HG02885 (cell line): ENCODE data around the gene SLC6A13.
A peak's percentile ranks its signal among the peaks of the same experiment; 100 is the strongest.
"Not testable (repeated sequence)": the region's sequence is repeated elsewhere in the genome, so short reads cannot be mapped to it uniquely, and the experiment has no call there.

ENCODE experiments used
- ATAC-seq: cut with Tn5 transposase; IDR thresholded peaks from one replicate; pipeline ENCODE4 v1.9.1; 2021; ENCODE audit warnings: mild to moderate bottlenecking; ENCODE audit not compliant: unreplicated experiment, poor library complexity

SLC6A13 gene

DNA sequence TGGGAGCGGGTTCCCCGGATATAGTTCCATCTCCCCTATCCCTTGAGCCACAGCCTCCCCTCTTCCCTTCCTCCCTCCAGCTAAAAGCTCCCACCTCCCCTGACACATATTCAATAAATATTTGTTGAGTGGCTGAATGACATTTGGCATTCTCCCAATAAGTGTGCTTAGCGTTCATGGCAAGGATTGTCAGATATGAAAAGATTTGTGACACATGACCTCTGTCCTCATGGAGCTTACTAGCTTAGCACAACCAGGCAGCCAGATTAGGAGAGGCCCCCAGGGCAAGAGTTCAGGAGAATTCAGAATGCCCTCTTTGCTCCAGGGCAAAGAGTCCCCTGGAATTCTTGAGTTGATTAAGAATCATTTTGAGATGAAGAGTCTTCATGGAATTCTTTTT lies 26.2 kb downstream of the SLC6A13 start:
- no peak for ATAC-seq

DNA sequence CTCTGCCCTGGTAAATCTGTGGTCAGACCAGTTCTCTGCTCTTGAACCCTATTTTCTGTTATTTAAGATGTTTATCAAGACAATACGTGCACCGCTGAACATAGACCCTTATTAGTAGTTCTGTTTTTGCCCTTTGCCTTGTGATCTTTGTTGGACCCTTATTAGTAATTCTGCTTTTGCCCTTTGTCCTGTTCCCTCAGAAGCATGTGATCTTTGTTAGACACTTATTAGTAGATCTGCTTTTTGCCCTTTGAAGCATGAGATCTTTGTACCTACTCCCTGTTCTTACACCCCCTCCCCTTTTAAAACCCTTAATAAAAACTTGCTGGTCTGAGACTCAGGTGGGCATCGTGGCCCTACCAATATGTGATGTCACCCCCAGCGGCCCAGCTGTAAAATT lies 26.7 kb downstream of the SLC6A13 start:
- not testable (repeated sequence) for ATAC-seq

DNA sequence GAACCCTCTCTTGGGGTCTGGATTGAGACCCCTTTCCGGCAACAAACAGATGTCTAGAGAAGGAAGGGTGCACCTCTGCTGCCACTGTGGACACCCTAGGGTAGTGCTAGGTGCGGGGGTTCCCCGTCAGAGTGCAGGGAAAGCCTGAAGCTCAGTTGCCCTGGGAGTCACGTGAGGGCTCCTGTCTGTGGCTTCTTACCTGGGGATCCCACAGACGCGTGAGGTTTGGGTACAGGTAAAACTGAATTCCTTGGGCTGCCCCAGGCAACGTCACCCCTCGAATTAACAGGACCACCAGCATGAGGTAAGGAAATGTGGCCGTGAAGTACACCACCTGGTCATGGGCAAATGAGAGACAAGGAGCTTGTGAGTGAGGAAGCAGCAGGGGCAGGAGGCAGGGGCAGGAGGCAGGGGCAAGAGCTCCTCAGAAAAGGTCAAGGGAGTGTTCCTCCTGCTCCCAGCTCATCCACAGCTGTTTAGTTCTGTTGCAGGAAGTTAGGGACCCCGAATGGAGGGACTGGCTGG lies 27.7 kb downstream of the SLC6A13 start:
- ATAC-seq = no peak

DNA sequence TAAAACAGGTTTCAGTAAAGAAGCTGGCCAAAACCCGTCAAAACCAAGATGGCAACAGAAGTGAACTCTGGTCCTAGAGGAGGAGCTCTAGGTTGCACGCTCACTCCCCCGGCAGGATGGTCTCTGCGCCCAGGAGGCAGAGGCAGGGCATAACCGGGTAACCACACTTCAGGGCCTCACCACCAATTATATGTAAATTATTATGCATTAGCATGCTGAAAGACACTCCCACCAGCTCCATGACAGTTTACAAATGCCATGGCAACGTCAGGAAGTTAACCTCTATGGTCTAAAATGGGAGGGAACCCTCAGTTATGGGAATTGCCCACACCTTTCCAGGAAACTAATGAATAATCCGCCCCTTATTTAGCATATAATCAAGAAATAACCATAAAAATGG lies 28.6 kb downstream of the SLC6A13 start:
- ATAC-seq = no peak

DNA sequence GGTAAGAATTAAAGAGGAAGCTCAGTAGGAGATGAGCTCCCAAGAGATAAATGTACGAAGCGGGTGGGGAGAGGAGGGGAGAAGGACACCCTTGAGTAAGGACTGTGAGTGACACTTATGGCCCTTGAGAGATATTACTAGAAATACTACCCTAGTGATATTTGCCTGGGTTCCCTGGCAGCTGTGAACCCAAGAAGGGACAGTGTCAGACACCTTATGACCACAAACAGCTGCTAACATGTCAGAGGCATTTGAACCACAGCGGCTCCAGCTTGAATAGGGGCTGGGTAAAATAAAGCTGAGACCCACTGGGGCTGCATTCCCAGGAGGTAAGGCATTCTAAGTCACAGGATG lies 29.0 kb downstream of the SLC6A13 start:
- ATAC-seq = no peak

DNA sequence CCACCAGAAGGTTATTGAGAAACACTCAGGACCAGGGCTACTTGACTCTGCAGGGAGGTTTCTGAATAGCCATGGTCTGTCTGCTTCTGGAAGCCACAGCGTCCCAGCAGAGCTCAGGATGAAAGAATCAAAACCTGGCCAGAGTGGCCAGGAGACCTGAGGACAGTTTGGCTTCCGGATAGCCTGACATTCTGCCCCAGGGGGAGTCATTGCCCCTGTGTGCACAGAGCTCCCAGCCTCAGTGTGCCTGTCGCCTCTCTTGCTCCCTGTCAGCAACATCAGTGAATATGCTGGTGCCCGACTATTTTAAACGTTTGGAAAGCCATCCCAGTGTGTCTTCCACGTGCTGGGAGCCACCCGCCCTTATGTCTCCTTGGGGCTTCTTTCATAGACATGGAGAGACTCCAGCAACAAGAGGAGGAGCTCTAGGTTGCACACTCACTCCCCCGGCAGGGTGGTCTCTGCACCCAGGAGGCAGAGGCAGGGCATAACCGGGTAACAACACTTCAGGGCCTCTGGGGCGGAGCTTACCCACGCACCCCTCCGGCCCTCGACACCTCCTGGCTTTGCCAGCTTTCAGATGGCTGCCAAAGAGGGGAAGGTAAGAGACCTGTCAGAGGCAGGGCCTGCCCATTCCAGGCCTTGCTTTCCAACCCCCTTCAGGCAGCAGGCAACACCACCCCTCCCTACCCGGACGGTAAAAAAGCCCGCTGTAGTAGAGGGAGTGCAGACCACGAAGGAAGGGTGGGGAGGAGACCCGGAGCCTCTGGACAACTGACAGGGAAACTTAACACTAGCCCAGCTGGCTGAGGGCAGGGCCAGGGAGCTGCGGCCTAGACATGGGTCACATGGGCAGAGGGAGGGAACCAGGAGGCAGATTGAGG lies 29.7 kb downstream of the SLC6A13 start:
- no peak for ATAC-seq

DNA sequence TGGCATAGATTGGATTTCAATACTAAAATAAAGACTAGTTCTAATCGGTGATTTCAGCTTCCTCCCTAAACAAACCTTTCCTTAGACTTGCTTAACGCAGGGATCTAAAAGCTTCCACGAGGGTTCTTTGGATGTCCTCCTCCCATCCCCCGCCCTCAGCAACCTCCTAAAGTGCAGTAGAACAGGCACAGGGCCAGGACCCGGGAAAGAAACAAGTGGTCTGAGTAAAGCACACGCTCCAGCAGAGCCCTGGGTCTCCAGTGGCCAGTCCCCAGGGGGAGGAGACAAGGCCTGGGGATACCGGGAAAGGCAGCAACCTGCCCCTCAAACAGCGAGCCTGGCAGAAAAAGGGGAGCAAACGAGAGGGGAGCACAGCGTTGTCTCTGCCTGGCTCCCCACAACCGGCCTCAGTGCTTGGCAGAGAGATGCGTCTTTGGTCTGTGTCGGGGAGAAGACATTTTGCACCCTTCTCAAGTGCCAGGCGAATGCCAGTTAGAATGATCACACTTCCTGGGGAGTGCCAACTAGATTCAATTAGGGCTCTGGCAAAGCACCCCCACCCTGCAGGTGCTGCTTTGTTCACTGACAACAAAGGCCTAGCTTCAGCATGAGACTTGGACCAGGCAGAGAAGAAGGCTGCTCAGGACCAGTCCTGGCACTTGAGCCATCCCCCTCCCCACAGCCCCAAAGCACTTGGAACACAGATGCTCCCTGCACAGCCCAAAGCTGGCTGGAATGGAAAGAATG lies 31.5 kb downstream of the SLC6A13 start:
- no peak for ATAC-seq

DNA sequence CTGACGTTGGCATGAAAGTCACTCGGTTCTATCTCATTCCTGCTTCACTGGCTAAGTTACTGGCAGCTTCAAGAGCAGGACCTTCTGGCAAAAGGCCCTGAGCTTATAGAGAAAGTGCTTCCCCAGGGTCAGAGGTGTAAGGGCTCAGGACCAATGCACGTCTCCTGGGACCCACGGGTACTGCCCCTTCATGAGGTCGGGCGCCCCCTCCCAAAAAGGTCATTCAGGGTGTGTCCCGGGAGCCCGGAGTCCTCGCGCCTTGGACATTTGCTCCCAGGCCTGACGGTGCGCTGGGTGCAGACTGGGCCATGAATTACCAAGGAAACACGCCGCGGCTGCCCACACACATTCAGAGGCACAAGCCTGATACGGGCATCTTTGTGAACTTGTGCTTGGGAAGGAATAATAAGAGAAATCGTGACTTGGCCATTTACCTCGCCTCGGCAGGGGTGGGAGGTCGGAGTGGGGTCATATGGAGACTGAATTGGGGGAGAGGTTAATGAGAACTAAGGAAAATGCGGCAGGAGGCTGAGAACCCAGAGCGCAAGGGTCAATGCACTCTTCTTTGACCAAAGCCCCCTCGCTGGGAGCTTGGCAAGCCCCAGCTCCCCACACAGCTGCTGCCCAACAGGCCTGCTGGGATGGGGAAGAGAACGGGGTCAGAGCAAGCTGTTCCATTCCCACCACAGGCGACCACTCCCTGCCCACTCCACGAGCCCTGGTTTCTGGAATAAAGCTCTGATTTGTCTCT lies 33.0 kb downstream of the SLC6A13 start:
- no peak for ATAC-seq

DNA sequence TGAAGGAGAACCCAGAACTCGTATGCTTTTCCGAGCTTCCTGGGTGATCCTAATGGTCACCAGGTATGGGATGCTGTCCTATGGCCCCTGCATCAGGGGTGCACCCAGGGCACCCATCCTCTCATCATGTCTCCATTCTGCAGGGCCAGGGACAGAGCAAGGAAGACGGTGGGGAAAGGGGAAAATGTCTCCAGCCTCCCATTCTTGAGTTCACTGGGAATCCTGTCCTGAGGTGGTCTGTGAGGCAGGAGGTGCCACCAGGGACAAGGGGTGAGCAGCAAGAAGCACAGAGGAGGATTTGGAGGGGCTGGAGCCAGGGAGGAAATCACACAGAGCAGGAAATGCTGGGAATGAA lies 33.8 kb downstream of the SLC6A13 start:
- ATAC-seq = no peak

DNA sequence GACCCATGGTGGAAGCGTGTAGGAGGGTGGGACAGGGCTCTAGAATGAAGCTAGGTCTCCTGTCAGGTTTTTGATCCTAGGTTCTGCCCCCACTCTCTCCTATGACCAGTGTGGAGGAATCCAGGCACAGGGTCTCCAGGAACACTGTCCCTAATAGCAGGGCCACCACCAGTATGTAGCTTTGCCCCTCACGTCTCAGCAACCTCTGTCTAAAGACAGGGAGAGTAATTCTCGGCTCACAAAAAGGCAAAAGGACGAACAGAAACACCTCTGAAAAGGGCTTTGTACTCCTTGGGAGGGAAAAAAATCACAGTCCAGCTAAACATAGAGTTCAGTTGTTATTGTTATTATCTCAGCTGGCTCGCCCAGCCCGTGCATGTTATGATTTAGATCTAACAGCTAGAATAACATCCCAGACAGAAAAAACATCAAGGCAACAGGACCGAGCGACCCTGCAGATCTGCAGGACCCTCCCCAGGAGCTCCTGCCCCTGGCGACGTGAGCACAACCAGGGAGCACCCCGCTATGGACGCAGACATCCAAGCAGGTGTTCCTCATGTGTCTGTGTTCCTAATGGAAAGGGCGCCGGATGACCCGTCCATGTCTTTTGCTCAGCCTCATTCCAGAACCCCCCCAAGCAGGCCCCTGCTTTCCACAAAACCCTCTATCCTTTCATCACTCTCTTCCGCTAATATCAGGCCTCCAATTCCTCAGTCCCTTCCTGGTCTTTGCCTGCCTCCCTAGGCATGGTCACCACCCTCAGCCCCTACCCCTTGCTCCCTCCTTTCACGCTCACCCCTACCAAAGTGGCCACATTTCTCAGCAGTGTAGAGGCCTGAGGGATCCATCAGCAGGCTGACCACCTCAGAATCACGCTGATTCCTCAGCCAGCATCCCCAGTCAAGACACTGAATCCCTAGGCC lies 34.5 kb downstream of the SLC6A13 start:
- no peak for ATAC-seq

DNA sequence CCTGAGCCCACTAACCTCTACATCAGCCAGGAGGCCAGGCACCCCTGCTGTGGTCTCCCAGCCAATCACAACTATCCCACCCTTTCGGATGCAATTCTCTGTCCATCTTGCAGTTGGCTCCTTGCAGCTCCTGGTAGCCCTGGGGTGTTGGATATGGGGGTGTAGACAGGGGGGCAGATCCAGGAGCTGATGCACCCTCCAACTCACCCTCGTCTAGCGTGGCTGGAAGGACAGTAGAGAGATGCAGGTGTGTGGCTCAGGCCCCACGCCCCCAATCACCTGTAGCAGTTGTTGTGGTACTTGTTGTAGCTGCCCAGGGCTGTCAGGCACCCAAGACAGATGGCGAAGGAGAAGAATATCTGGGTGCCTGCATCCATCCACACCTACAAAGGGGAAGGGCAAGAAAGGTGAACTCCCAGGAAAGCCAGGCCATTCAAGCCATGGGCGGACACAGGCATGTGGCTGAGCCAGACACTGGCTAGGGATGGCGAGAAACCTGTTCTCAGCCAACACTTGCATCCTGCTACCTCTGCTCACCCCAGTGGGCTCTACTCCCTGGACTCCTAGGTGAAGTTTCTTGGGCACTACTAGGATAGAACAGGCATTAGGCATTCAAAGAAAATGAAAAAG lies 35.2 kb downstream of the SLC6A13 start:
- no peak for ATAC-seq

DNA sequence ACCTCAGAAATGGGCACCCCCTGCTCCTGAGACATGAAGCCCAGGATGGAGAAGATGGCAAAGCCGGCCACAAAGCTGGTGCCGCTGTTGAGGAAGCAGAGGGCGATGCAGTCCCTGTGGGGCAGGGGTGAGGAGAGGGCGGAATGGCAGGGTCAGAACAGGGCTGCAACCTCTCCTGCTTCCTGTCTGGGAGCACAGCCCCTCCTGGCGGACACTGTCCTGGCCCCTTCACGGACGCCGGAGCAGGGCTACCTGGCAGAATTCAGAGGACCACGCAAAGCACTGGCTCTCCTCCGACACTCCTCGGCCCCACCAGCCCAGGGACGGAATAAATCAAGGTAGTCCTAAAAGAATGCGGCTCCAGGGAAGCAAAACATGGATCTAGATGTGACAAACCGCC lies 36.2 kb downstream of the SLC6A13 start:
- ATAC-seq = no peak

DNA sequence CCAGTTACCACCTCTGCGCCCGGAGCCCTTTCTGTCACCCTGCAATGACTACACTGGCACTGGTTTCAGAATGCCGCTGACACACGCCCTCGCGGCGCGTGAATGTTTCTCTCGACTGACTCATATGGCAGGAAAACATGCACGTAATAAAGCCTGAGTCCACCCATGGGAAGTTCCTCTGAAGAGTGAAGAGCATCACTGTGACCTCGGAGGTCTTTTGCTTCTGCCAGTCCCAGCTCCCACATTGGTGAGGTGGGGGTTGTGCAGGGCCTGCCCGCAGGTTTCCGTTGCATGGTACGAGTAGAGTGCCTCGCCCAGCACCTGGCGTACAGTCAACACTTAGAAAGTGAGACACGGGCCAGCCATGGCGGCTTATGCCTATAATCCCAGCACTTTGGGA lies 37.6 kb downstream of the SLC6A13 start:
- ATAC-seq = no peak

DNA sequence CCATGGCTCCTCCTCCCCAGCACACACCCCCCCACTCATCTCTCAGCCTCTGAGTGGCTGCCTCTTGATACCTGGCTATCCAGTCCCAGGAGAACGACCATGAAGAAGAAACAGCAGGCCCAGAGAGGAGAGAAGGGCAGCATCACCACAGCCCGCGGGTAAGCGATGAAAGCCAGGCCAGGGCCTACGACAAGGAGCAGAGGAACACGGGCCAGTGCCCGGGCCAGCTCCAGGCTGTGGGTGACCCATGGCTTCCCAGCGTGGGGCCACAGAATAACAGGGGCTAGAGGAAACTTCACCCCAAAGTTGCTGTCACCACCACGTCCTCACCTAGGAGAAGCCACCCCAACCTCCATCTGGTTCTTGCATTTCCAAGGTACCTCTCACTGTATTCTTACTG lies 38.3 kb downstream of the SLC6A13 start:
- ATAC-seq = no peak

DNA sequence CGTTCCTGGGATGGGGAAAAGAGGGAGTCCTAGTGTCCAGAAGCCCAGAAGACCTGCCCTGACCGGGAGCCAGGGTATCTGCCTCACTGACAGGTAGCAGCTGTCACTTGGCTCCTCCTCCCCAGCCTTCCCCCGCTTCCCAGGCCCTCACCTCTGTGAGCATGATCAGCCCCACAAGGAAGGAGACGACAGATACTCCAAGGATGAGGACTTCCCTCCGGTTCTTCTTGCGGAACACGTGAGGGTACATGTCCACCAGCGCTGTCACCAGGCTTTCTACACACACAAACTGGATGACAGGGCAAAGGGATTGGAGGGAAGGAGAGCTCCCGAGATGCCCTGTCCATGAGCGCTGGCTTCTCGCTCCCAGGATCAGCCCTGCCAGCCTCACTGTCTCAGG lies 38.8 kb downstream of the SLC6A13 start:
- ATAC-seq = no peak

DNA sequence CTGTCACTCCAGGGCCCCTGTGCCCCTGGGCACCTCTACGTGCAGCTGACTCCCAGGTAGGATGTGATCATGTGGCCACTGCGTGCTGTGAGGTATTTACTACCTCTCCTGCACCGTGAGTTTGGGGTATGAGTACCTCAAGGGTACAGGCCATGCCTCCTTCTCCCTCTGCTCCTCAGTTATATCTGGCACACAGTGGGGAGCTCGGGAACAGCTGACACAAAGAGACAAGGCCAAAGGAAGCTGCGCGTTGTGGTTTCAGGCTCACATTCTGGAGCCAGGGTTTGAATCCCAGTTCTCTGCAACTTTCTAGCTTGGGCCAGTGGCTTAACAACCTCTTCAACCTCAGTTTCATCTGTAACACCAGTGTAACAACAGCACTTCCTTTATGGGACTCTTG lies 40.9 kb downstream of the SLC6A13 start:
- no peak for ATAC-seq

DNA sequence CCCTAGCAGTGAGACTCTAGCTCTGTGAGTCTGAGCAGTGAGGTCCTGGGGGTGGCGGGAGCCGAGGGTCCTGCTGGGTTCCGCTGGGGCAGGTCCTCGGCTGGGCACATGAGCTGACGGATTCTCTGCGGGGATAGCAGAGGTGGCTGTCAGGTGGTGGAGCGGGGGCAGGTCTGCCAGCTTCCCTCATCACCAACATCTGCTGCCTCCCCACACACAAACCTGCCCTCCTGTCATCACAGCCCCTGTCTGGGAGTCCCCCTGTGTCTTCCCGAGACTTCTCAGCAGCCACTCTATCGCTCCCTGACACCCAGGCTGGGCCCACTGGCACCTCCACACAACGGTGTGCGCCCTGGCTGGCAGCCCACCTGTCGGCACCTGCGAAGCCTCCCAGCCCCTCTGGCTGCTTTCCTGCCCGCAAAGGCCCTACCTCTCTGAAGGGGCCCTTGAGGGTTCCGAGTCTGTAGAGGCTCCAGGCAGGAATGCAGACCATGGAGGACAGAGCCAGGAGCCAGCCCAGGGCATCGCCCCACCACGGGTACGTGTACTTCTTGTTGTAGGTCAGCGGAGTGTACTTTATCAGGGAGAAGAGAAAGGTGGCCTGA lies 41.6 kb downstream of the SLC6A13 start:
- ATAC-seq = no peak

DNA sequence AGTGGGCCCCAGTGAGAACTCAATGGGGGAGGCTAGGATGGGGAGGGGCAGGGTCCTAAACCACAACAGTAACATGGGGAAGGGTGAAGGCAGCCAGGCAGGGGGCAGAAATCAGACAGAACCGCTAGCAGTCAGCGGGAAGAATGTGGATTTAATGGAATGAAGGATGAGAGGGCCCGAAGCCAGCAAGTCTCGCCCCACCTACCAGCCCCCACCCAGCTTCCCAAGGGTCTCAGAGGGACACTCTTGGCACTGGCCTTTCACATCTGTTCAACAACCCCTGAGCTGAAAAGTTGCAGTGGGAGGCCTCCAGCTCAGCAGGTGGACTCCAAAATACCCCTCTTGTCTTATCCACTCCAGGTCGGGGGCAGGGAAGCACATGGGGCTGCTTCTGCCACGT lies 42.1 kb downstream of the SLC6A13 start:
- ATAC-seq = no peak

DNA sequence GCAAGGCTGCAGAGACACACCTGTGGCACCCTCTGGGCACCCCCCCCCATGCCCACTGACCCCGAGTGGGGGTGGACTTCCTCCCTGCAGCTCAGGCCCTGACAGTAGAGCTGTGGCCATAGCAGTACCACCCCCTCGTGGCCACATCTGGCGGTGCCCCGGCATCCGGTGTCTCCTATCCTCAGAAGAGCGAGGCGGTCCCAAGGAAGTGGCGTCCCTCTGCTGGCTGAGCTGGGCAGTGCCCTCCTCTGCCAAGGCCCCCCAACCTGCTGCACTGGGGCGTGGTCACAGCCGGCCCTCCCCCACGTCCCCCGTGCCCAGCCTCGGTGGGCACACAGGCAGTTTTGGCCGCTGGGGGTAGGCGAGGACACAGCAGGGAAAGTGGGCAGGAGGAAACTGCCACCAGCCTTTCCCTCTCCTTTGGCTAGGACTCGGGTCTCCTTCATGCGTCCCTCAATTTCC lies 42.7 kb downstream of the SLC6A13 start:
- ATAC-seq = peak; percentile 82
